ENCODE data around the gene ST8SIA1.

ST8SIA1 gene

DNA sequence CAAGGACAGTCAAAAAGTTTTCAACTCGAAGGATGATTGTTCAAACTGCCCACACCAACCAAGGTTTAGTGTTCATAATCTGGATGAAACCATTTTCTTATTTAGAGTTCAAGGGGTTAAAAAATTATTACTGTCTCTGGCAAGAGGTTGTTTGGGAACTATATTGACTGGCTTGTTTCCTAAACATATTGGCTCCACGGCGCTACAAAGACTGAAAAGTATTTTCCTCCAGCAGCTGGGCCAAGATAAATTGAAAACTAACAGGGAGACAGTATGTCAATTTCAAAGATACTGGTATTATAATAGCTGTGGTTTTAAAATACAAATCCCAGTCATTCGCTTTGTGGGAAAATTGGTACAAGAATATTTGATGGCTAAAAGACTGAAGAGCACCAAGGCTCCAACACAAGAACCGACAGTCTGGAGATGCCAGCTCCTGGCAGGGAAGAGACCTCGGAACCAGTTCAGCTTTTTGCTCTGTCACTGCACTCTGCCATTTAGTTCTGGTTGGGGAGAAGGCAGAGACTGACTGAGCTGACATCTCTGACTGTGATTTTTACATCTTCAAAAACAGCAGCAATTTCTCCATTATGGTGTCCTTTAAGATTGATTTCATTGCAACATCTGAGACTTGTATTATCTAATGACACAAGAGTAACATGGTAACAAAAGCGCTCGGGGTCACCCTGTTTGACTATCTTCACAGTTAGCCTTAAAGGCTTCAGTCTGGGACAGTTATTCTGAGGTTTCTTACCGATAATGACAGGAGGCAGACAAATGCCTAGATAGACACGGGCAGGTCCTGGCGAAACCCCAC is 62.0 kb downstream of the ST8SIA1 start:
- no peak for DNase-seq (ENCODE audit: low read depth)
- H3K4me3 ChIP-seq (ENCODE audit: low read depth, low read length): no peak overlapping the region
- TF ChIP-seq, protein P1, sequence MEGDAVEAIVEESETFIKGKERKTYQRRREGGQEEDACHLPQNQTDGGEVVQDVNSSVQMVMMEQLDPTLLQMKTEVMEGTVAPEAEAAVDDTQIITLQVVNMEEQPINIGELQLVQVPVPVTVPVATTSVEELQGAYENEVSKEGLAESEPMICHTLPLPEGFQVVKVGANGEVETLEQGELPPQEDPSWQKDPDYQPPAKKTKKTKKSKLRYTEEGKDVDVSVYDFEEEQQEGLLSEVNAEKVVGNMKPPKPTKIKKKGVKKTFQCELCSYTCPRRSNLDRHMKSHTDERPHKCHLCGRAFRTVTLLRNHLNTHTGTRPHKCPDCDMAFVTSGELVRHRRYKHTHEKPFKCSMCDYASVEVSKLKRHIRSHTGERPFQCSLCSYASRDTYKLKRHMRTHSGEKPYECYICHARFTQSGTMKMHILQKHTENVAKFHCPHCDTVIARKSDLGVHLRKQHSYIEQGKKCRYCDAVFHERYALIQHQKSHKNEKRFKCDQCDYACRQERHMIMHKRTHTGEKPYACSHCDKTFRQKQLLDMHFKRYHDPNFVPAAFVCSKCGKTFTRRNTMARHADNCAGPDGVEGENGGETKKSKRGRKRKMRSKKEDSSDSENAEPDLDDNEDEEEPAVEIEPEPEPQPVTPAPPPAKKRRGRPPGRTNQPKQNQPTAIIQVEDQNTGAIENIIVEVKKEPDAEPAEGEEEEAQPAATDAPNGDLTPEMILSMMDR (conservative IDR thresholded peaks at IDR 0.05; ENCODE audit: low read depth, low read length): no peak

DNA sequence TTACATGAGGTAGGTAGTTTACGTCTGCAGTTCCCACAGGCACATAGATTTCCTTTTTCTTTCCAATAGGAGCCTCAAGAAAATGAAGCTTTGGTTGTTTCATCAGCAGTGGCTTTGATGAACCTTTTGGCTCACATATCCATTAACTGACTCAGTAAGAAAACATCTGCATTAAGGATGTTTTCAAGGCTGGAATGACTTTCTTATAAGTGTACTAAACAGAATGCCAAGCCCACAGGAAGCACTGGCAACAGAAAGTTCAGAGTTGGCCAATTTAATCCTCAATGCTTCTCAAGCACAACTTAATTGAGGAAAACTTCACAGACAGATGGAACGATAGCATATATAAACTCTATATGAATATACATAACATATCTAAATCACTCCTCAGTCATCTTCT is 63.5 kb downstream of the ST8SIA1 start:
- H3K4me3 ChIP-seq (ENCODE audit: low read depth, low read length): no peak overlapping the region
- peak; percentile 74 for DNase-seq (ENCODE audit: low read depth)
- TF ChIP-seq, protein P1 (conservative IDR thresholded peaks at IDR 0.05; ENCODE audit: low read depth, low read length): no peak

DNA sequence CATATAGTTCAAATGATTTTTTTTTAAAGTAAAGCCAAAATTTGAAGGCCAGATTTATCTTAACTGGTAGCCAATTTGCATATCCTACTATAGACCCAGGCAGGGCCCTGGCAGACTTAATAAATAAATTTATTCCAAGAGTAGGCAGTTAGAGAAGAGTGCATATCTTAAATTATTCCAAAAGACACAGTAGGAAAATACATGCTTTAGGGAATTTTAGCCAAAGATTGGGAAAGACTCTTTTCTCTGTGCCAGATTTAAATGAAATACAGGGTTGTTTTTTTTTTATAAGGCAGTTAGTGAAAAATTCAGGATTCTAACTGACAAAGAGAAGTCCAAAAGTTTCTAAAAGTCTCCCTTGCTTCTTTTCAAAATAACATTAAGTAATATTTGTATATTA is 65.5 kb downstream of the ST8SIA1 start:
- no peak overlapping the region for H3K4me3 ChIP-seq (ENCODE audit: low read depth, low read length)
- no peak for DNase-seq (ENCODE audit: low read depth)
- TF ChIP-seq, protein P1 (conservative IDR thresholded peaks at IDR 0.05; ENCODE audit: low read depth, low read length): no peak

DNA sequence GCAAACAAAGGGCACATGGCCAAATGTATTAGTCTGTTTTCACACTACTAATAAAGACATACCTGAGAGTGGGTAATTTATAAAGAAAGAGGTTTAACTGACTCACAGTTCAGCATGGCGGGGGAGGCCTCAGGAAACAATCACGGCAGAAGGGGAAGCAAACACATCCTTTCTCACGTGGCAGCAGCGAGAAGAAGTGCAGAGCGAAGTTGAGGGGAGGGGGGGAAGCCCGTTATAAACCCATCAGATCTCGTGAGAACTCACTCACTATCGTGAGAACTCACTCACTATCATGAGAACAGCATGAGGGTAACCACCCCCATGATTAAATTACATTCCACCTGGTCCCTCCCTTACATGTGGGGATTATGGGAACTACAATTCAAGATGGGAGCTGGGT is 66.1 kb downstream of the ST8SIA1 start:
- DNase-seq (ENCODE audit: low read depth): no peak
- H3K4me3 ChIP-seq (ENCODE audit: low read depth, low read length): no peak overlapping the region
- TF ChIP-seq, protein P1 (conservative IDR thresholded peaks at IDR 0.05; ENCODE audit: low read depth, low read length): no peak

- no peak overlapping the region for H3K4me3 ChIP-seq (ENCODE audit: low read depth, low read length)
- TF ChIP-seq, protein P1 (conservative IDR thresholded peaks at IDR 0.05; ENCODE audit: low read depth, low read length): no peak
- DNase-seq (ENCODE audit: low read depth): no peak
Observed at GRCh38 chr12:22266101-22266500, 68.4 kb downstream of the ST8SIA1 start.

DNA sequence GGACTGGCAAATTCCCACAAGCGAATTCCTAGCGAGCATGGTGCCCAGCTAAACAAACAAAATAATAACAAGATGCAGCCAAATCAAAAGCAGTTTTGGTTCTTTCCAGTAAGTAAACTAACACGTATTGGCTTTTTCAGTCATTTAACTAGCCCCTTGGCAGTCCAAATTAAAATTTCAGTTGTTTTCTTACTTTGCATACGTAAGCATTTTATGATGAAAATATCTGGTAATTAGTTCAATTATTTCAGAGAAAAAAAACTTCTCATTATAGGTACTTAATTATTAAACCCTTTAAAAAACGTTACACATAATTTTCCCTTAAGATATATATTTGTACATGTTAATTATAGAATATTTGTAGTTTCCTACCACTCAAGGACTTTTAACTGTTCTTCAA is 70.1 kb downstream of the ST8SIA1 start:
- DNase-seq (ENCODE audit: low read depth): no peak
- H3K4me3 ChIP-seq (ENCODE audit: low read depth, low read length): no peak overlapping the region
- TF ChIP-seq, protein P1 (conservative IDR thresholded peaks at IDR 0.05; ENCODE audit: low read depth, low read length): no peak

GRCh38 chr12:22262309-22262708 is 72.2 kb downstream of the ST8SIA1 start:
- H3K4me3 ChIP-seq (ENCODE audit: low read depth, low read length): no peak overlapping the region
- no peak for DNase-seq (ENCODE audit: low read depth)
- TF ChIP-seq, protein P1 (conservative IDR thresholded peaks at IDR 0.05; ENCODE audit: low read depth, low read length): no peak

All from choroid plexus epithelial cell (primary cell).